HCT116 (cell line): ENCODE data around the gene CELF4. TPM values are rescaled to one million over a fixed set of nuclear protein-coding genes. Genes with fewer than 3 reads are reported as not detected.

Source experiments
- ATAC-seq: fragments of 200-7000 bp; cut with Tn5 transposase; 2 replicates; pipeline ENCODE4 v1.9.1; 2020; ENCODE audit warnings: mild to moderate bottlenecking, moderate library complexity
- BruUV-seq: library from RNA; stranded (reverse); fragments of 400-500 nt; replicated peaks from 2 replicates; lab custom pipeline; 2021; lab: Mats Ljungman, UMichigan
- CTCF ChIA-PET: fragments of 300-600 bp; sonication (Branson Sonifier 250); formaldehyde crosslinking; loops from one replicate; lab custom pipeline; 2021; ENCODE audit warnings: antibody characterized with exemption; lab: Charles Lee
- POLR2A ChIA-PET: fragments of 300-600, 350-600 bp; sonication (Branson Sonifier 250); formaldehyde crosslinking; loops from one replicate; lab custom pipeline; 2021; ENCODE audit warnings: antibody characterized with exemption; lab: Charles Lee
- RAD21 ChIA-PET, 2 experiments: fragments of 300-600 bp; sonication (Branson Sonifier 250); formaldehyde crosslinking; loops; one replicate each; lab custom pipeline; 2023; ENCODE audit warnings: low total read pairs in 2 of 2; ENCODE audit not compliant: uncharacterized antibody in 2 of 2, unreplicated experiment in 2 of 2, low non-redundant PET in 1 of 2; lab: Charles Lee
- DNase-seq: peaks from one replicate; pipeline ENCODE4 v3.0.0-alpha.2; 2010; ENCODE audit warnings: low read depth, low spot score
- H2AFZ ChIP-seq: fragments of 200-600 bp; shearing (Covaris generic), sonication (generic); 2 replicates; pipeline ENCODE4 v1.6.1; 2017; ENCODE audit warnings: low read depth, mixed run types, mixed read lengths, antibody characterized with exemption, low read length; ENCODE audit not compliant: poor library complexity, severe bottlenecking
- H3K27ac ChIP-seq: 2 replicates; pipeline ENCODE4 v1.5.1; 2012; ENCODE audit warnings: low read depth, low read length
- H3K27me3 ChIP-seq: fragments of 200-600 bp; sonication (generic); 2 replicates; pipeline ENCODE4 v1.6.1; 2016; ENCODE audit warnings: mixed run types, low read length, mixed read lengths; ENCODE audit not compliant: insufficient read depth
- H3K36me3 ChIP-seq, 2 experiments: fragments of 200-500 bp in 1 of 2; fragments of 200-600 bp in 1 of 2; sonication (Bioruptor generic) in 1 of 2; sonication (generic) in 1 of 2; 2 replicates each; pipeline versions ENCODE4 v1.5.1 to v1.6.1; 2014 to 2016; ENCODE audit warnings: low read length in 2 of 2, inconsistent platforms in 1 of 2, mixed read lengths in 1 of 2, mixed run types in 1 of 2; ENCODE audit not compliant: insufficient read depth in 2 of 2, control insufficient read depth in 1 of 2
- H3K4me1 ChIP-seq, 2 experiments: fragments of 200-600 bp in 1 of 2; sonication (generic) in 1 of 2; 2 replicates each; pipeline versions ENCODE4 v1.5.1 to v1.6.1; 2012 to 2017; ENCODE audit warnings: low read length in 2 of 2, inconsistent platforms in 1 of 2, mild to moderate bottlenecking in 1 of 2, mixed read lengths in 1 of 2, mixed run types in 1 of 2, moderate library complexity in 1 of 2; ENCODE audit not compliant: insufficient read depth in 2 of 2, control insufficient read depth in 1 of 2
- H3K4me2 ChIP-seq: fragments of 200-600 bp; sonication (generic); 2 replicates; pipeline ENCODE4 v1.6.1; 2017; ENCODE audit warnings: mixed run types, low read length, mixed read lengths
- H3K4me3 ChIP-seq, 2 experiments: fragments of 200-600 bp in 1 of 2; sonication (generic) in 1 of 2; replicated peaks in 1 of 2; 2 replicates each; pipeline ENCODE4 v1.5.1; 2011 to 2016; ENCODE audit warnings: low read length in 2 of 2, control low read depth in 1 of 2, low read depth in 1 of 2, mild to moderate bottlenecking in 1 of 2, mixed read lengths in 1 of 2, mixed run types in 1 of 2
- H3K79me2 ChIP-seq: fragments of 200-600 bp; sonication (generic); 2 replicates; pipeline ENCODE4 v1.6.1; 2017; ENCODE audit warnings: mild to moderate bottlenecking, mixed run types, low read length, moderate library complexity, mixed read lengths; ENCODE audit not compliant: insufficient read depth
- H3K9ac ChIP-seq: fragments of 200-600 bp; sonication (generic); 2 replicates; pipeline ENCODE4 v1.6.1; 2016; ENCODE audit warnings: low read length, mixed read lengths
- H3K9me2 ChIP-seq: fragments of 200-600 bp; sonication (generic), shearing (Covaris generic); 2 replicates; pipeline ENCODE4 v1.6.1; 2017; ENCODE audit warnings: mixed run types, mild to moderate bottlenecking, moderate library complexity; ENCODE audit not compliant: insufficient read depth
- H3K9me3 ChIP-seq, 2 experiments: fragments of 200-500 bp in 1 of 2; fragments of 200-600 bp in 1 of 2; sonication (Bioruptor generic) in 1 of 2; sonication (generic) in 1 of 2; 2 replicates each; pipeline ENCODE4 v1.6.1; 2014 to 2017; ENCODE audit warnings: low read length in 2 of 2, mixed read lengths in 2 of 2, inconsistent platforms in 1 of 2, low read depth in 1 of 2, mild to moderate bottlenecking in 1 of 2, mixed run types in 1 of 2, moderate library complexity in 1 of 2; ENCODE audit not compliant: control insufficient read depth in 1 of 2, insufficient read depth in 1 of 2
- H4K20me1 ChIP-seq: fragments of 200-600 bp; sonication (generic), shearing (Covaris generic); 2 replicates; pipeline ENCODE4 v1.6.1; 2017; ENCODE audit warnings: mixed run types, mild to moderate bottlenecking, moderate library complexity; ENCODE audit not compliant: insufficient read depth
- ATF3 ChIP-seq: IDR thresholded peaks from 2 replicates; pipeline ENCODE4 v1.6.1; 2012
- CBX3 ChIP-seq: IDR thresholded peaks from 2 replicates; pipeline ENCODE4 v1.6.1; 2012; ENCODE audit warnings: low read depth
- CEBPB ChIP-seq: IDR thresholded peaks from 2 replicates; pipeline ENCODE4 v1.6.1; 2012; ENCODE audit warnings: low read depth
- CTCF ChIP-seq, 3 experiments: fragments of 200-600 bp in 1 of 3; sonication (generic) in 1 of 3; IDR thresholded peaks in 2 of 3; conservative IDR thresholded peaks in 1 of 3; 2 replicates each; pipeline ENCODE4 v1.5.1; 2012 to 2017; ENCODE audit warnings: low read depth in 2 of 3, low read length in 2 of 3, antibody characterized with exemption in 1 of 3, borderline replicate concordance in 1 of 3, control low read depth in 1 of 3, mild to moderate bottlenecking in 1 of 3, mixed read lengths in 1 of 3, mixed run types in 1 of 3, moderate library complexity in 1 of 3; ENCODE audit not compliant: insufficient read depth in 1 of 3
- EGR1 ChIP-seq: IDR thresholded peaks from 2 replicates; pipeline ENCODE4 v1.6.1; 2012; ENCODE audit warnings: low read depth
- ELF1 ChIP-seq: IDR thresholded peaks from 2 replicates; pipeline ENCODE4 v1.6.1; 2012; ENCODE audit warnings: low read depth, borderline replicate concordance
- EZH2 ChIP-seq: fragments of 200-600 bp; sonication (generic); IDR thresholded peaks from 2 replicates; pipeline ENCODE4 v1.6.1; 2017; ENCODE audit warnings: antibody characterized with exemption, mixed run types
- FOSL1 ChIP-seq: IDR thresholded peaks from 2 replicates; pipeline ENCODE4 v1.6.1; 2012; ENCODE audit warnings: low read depth
- JUND ChIP-seq: IDR thresholded peaks from 2 replicates; pipeline ENCODE4 v1.6.1; 2012
- POLR2AphosphoS5 ChIP-seq: IDR thresholded peaks from 2 replicates; pipeline ENCODE4 v1.6.1; 2011; ENCODE audit warnings: mild to moderate bottlenecking, low read depth, low read length, moderate library complexity
- REST ChIP-seq: IDR thresholded peaks from 2 replicates; pipeline ENCODE4 v1.6.1; 2012; ENCODE audit warnings: low read depth
- SIN3A ChIP-seq: IDR thresholded peaks from 2 replicates; pipeline ENCODE4 v1.6.1; 2012; ENCODE audit warnings: low read depth
- SP1 ChIP-seq: IDR thresholded peaks from 2 replicates; pipeline ENCODE4 v1.6.1; 2012; ENCODE audit warnings: low read depth
- TCF7L2 ChIP-seq: IDR thresholded peaks from 2 replicates; pipeline ENCODE4 v1.7.0; 2011; ENCODE audit warnings: borderline replicate concordance, inconsistent platforms; ENCODE audit not compliant: insufficient read depth, insufficient read length; ENCODE audit errors: extremely low read depth
- ZBTB33 ChIP-seq: IDR thresholded peaks from 2 replicates; pipeline ENCODE4 v1.6.1; 2011; ENCODE audit warnings: mild to moderate bottlenecking, low read length, moderate library complexity; ENCODE audit not compliant: insufficient replicate concordance; ENCODE audit errors: extremely low read depth
- ZFX ChIP-seq: fragments of 450-650 bp; IDR thresholded peaks from 2 replicates; pipeline ENCODE4 v1.6.1; 2017
- intact Hi-C: fragments of 100-400 bp; cut with micrococcal nuclease; formaldehyde crosslinking; loops from 2 replicates; pipeline ENCODE4 v1.10.0; 2022
- total RNA-seq: library from RNA; stranded (reverse); gene quantifications from one replicate; pipeline ENCODE4 v1.2.1, GENCODE V29; 2021; ENCODE audit not compliant: unreplicated experiment

The CELF4 gene
- total RNA-seq, 1 experiment from 2014 or later, result not detected

- H3K79me2 ChIP-seq, result no peaks in the 10 kb centered on the region
- TF ChIP-seq ZFX (no peak), SP1 (no peak), SIN3A (no peak), TCF7L2 (no peak), EZH2 (no peak), POLR2AphosphoS5 (no peak), ELF1 (no peak), JUND (no peak), ZBTB33 (no peak), CBX3 (no peak), EGR1 (no peak), REST (no peak), CTCF (IDR thresholded peaks at IDR 0.05 in 2 of 3, conservative IDR thresholded peaks at IDR 0.05 in 1 of 3; ENCODE audit: borderline replicate concordance in 1 of 3, insufficient read depth in 1 of 3, low read depth in 2 of 3, low read length in 2 of 3) (no peak), FOSL1 (no peak), ATF3 (no peak), CEBPB (no peak)
- intact Hi-C loops, result no loop called here
- H3K4me2 ChIP-seq, result no peak overlapping the region
- RAD21 ChIA-PET, result no interaction called here
- ATAC-seq, result no peak
- no peak overlapping the region for H3K9ac ChIP-seq
- H3K36me3 ChIP-seq, result no peaks in the 10 kb centered on the region
- no peak overlapping the region for H3K27ac ChIP-seq
- POLR2A ChIA-PET, result no interaction called here
- CTCF ChIA-PET, result no interaction called here
- H3K4me3 ChIP-seq, result no peak overlapping the region
- BruUV-seq, result no TSS peak
- peaks cover 47% of the 10 kb centered on the region for H3K27me3 ChIP-seq
- DNase-seq, result no peak
- no peak overlapping the region for H2AFZ ChIP-seq
- H4K20me1 ChIP-seq, result no peaks in the 10 kb centered on the region
- H3K9me3 ChIP-seq, result no peaks in the 10 kb centered on the region
- H3K9me2 ChIP-seq, result no peaks in the 10 kb centered on the region
- H3K4me1 ChIP-seq, result no peaks in the 10 kb centered on the region
Measured at GRCh38 chr18:37467002-37467662, 98.5 kb downstream of the CELF4 start.
